Stimulated activated effector memory CD8-positive, alpha-beta T cell treated with anti-CD3 and anti-CD28 coated beads, Interleukin-12 subunit alpha, Interleukin-12 subunit beta, amount 100 ng/mL, for 72 hours (primary cell): Measurements from ENCODE around the gene NBPF1.
"Not testable (repeated sequence)": the region's sequence is repeated elsewhere in the genome, so short reads cannot be mapped to it uniquely, and the experiment has no call there.

Experiments
- ATAC-seq: fragments of 150-1000 bp; cut with Tn5 transposase; 2 replicates; pipeline ENCODE4 v1.10.0; 2021
- DNase-seq, 2 donors: peaks; one replicate each; pipeline ENCODE4 v3.0.0; 2021 to 2022; ENCODE audit warnings: low spot score in 2 of 2
- H3K27ac Mint-ChIP-seq: one replicate; pipeline ENCODE4 v1.8.0; 2022; ENCODE audit warnings: mild to moderate bottlenecking, mixed read lengths
- H3K36me3 Mint-ChIP-seq: one replicate; pipeline ENCODE4 v1.8.0; 2022; ENCODE audit warnings: mild to moderate bottlenecking, mixed read lengths
- H3K4me1 Mint-ChIP-seq: one replicate; pipeline ENCODE4 v1.8.0; 2022; ENCODE audit warnings: mixed read lengths
- H3K4me3 Mint-ChIP-seq: one replicate; pipeline ENCODE4 v1.8.0; 2022; ENCODE audit warnings: mild to moderate bottlenecking, mixed read lengths
- H3K9me3 Mint-ChIP-seq: one replicate; pipeline ENCODE4 v1.8.0; 2022; ENCODE audit warnings: mixed read lengths

Gene NBPF1

DNA sequence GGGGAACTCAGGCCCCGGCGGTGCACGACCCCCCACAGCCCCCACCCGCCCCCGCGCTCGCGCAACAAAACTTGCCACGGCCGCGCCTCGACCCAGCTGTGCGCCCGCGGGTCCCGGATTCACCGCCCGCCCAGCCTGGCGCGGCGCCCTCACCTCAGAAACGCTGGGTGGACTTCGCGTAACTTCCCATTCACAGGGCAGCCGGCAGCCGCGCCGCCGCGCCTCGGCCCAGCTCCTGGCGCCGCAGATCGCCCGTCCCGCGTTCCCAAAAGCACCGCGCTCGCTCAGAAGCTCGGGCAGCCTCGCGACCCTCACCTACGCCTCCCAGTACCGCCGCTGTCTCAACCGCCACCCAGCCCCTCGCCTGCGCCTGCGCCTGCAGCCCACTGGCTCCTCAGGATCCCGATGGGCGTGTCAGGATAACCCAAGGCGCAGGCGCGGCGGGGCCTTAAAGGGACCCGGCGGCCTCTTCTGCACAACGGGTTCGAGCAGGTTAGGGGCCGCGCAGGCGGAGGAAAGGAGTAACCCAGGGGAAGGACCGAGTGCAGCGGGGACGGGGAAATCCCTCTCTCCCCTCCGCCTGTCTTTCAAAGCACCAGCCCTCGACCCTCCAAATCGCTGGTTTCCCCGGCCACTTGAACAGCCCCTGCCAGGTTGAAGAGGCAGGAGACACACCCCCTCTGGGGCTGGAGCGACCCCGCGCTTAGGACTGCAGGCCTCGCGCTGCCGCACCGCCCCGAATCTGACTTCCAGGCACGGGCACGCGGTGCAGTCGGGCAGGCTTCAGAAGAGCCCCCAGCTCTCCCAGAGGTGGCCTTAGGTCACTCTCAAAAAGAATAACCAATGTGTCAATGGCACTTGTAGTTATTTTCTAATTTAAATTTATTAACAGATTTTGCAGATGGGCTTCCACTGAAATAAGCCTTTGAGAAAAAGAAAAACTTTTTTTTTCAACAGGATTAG lies at the start of gene NBPF1:
TSS of gene NBPF1 (minus strand) at position 380 of the 963 bp plus-strand sequence.
- H3K9me3 Mint-ChIP-seq = no peaks in the 10 kb centered on the region
- no peaks in the 10 kb centered on the region for H3K4me1 Mint-ChIP-seq

DNA sequence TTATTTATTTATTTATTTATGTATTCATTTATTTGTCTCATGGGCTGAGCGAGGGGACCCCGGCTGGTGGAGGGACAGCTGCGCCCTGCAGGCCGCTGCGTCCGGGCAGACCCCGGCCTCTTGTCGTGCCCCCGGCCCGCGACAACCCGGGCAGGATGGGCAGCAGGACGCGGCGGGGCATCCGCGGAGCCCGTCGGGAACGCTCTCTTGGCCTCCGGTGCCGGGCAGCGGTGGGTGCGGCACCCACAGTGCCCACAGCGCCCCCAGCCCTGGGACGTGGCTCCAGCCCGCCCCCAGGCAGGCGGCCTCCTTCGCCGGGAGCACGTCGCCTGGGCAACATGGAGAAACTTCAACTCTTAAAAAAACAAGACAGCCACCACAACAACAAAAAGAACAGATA lies 44.9 kb upstream of the NBPF1 start:
- H3K36me3 Mint-ChIP-seq, ATAC-seq, H3K4me3 Mint-ChIP-seq, H3K27ac Mint-ChIP-seq, DNase-seq, H3K9me3 Mint-ChIP-seq, H3K4me1 Mint-ChIP-seq: not testable (repeated sequence)

More for the DNA sequence above, at the start of gene NBPF1:
- ATAC-seq (peak; percentile 95), DNase-seq (peak; percentile 95 to 98)
- no peak within 1 kb of the TSS for H3K27ac Mint-ChIP-seq
- H3K36me3 Mint-ChIP-seq = no peaks in the 10 kb centered on the region
- no peak within 1 kb of the TSS for H3K4me3 Mint-ChIP-seq

DNA sequence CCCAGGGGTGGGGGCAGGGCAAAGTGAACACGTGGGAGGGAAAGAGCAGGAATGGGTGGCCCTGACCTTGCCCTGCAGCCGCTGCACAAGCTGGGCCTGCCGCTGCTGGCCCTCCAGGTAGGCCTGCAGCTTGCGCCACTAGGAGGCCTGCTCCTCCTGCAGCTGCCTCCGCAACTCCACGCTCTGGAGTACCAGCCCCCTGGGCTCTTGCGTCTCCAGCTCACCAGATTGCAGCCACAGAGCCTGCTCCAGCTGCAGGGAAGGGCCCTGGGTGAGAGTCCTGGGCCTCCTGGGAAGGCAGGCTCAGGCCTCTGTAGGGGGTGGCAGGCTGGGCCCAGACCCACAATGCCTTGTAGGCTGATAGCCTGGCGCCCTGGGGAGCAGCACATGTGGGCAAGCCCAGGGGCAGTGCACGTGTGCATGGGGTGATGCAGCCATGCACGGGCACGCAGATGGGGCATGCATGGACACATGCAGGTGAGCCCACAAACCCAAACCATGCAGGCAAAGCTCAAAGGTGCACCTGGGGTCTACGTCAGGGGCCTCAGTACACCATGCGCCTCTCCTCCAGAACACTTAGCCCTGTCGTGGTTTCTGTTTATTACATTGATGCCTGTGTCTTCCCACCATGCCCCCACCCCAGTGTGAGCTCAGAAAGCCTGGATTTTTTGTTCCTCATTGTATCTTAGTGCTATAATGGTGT lies 43.8 kb upstream of the NBPF1 start:
- H3K4me3 Mint-ChIP-seq, H3K9me3 Mint-ChIP-seq, H3K4me1 Mint-ChIP-seq, H3K27ac Mint-ChIP-seq, DNase-seq, H3K36me3 Mint-ChIP-seq: not testable (repeated sequence)
- peak; percentile 49 for ATAC-seq

DNA sequence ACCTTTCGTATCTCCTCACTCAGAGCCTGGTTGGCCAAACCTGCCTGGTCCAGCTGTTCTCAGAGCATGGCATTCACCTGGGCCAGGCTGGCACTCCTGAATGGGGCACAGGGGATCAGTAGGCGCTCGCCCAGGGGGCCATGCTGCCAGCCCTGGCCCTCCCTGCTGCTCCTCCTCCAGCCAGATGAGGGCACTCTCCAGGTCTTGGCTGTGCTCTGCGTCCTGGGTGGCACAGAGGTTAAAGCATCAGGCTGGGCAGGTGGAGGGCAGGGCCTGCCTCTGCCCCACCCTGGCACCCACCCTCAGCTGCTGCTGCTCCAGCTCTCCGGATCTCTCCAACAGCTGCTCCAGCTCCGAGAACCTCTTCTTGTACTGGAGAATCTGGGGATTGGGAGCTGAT lies 43.2 kb upstream of the NBPF1 start:
- DNase-seq, H3K27ac Mint-ChIP-seq, H3K4me1 Mint-ChIP-seq, H3K4me3 Mint-ChIP-seq, H3K36me3 Mint-ChIP-seq, H3K9me3 Mint-ChIP-seq: not testable (repeated sequence)
- peak; percentile 86 for ATAC-seq

DNA sequence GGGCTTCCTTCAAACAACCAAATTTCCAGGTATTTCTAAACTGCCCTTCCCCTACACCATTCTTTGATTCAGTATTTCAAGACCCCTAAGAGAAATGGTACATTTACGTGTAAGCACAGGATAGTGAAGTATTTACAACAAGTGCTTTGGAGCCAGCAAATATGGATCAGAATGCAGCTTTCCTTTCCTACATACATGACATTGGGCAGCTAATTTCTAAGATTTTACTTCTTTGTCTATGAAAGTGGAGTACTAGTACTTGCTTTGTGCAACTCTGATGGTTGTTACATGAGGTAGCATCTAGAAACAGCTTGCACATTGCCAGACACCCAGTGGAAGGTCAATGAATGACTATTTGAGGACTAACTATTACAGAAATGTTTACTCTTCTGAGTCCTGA lies 38.2 kb upstream of the NBPF1 start:
- H3K27ac Mint-ChIP-seq, H3K36me3 Mint-ChIP-seq, H3K4me1 Mint-ChIP-seq, H3K4me3 Mint-ChIP-seq, ATAC-seq, H3K9me3 Mint-ChIP-seq: not testable (repeated sequence)
- peak; percentile 1 to 49 for DNase-seq

DNA sequence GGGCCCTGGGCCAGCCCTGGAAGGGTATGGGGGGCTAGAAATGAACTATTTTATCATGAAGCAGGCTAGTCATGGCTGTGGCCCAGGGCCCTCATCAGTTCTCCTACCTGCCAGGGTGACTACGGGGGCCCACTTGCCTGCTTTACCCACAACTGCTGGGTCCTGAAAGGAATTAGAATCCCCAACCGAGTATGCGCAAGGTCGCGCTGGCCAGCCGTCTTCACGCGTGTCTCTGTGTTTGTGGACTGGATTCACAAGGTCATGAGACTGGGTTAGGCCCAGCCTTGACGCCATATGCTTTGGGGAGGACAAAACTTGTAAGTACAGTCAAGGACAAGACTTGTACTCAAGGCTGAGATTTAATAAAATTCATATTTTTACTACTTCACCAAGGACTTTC lies 36.6 kb upstream of the NBPF1 start:
- DNase-seq = peak in 1 of 2 donors; percentile 47
- ATAC-seq, H3K4me3 Mint-ChIP-seq, H3K4me1 Mint-ChIP-seq, H3K27ac Mint-ChIP-seq, H3K9me3 Mint-ChIP-seq, H3K36me3 Mint-ChIP-seq: not testable (repeated sequence)

DNA sequence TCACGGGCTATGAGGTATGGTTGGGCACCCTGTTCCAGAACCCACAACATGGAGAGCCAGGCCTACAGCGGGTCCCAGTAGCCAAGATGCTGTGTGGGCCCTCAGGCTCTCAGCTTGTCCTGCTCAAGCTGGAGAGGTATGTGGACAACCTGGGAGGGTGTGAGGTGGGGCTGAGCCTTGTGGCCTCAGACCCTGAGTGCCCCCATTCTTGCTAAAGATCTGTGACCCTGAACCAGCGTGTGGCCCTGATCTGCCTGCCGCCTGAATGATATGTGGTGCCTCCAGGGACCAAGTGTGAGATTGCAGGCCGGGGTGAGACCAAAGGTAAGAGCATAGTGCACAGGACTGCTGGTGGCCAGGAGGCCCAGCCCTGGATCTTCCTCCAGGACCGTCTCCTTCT lies 36.0 kb upstream of the NBPF1 start:
- H3K4me1 Mint-ChIP-seq, H3K4me3 Mint-ChIP-seq, ATAC-seq, H3K9me3 Mint-ChIP-seq, H3K36me3 Mint-ChIP-seq, H3K27ac Mint-ChIP-seq: not testable (repeated sequence)
- peak in 1 of 2 donors; percentile 53 for DNase-seq

DNA sequence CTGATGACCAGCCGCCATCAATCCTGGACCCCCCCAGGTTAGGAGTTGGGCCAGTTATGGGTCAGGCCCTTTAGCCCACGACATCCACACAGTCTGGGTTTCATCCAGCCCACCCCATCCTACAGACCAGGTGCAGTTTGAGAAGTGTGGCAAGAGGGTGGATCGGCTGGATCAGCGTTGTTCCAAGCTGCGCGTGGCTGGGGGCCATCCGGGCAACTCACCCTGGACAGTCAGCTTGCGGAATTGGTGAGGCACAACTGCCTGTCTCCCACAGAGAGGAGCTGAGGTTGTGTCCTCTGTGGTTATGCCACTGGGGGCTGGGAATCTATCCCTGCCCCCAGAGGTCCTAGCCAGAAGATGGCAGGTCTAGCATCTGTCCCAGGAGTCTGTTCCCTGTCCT lies 35.4 kb upstream of the NBPF1 start:
- not testable (repeated sequence) for H3K36me3 Mint-ChIP-seq, ATAC-seq, H3K9me3 Mint-ChIP-seq, H3K27ac Mint-ChIP-seq, H3K4me3 Mint-ChIP-seq, H3K4me1 Mint-ChIP-seq
- peak in 1 of 2 donors; percentile 51 for DNase-seq

DNA sequence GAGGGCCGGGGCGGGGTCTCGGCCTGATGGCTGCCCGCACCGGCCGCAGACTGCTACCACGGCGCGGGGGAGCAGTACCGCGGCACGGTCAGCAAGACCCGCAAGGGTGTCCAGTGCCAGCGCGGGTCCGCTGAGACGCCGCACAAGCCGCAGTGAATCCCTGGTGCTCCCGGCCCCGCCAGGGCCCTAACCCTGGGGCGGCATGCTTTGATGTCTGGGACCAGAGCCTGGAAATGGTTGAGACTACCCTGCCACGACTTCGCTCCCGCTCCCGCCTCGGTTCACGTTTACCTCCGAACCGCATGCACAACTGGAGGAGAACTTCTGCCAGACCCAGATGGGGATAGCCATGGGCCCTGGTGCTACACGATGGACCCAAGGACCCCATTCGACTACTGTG lies 34.9 kb upstream of the NBPF1 start:
- ATAC-seq, DNase-seq, H3K27ac Mint-ChIP-seq, H3K9me3 Mint-ChIP-seq, H3K4me1 Mint-ChIP-seq, H3K36me3 Mint-ChIP-seq: not testable (repeated sequence)
- H3K4me3 Mint-ChIP-seq = peak overlapping the region; percentile 20

DNA sequence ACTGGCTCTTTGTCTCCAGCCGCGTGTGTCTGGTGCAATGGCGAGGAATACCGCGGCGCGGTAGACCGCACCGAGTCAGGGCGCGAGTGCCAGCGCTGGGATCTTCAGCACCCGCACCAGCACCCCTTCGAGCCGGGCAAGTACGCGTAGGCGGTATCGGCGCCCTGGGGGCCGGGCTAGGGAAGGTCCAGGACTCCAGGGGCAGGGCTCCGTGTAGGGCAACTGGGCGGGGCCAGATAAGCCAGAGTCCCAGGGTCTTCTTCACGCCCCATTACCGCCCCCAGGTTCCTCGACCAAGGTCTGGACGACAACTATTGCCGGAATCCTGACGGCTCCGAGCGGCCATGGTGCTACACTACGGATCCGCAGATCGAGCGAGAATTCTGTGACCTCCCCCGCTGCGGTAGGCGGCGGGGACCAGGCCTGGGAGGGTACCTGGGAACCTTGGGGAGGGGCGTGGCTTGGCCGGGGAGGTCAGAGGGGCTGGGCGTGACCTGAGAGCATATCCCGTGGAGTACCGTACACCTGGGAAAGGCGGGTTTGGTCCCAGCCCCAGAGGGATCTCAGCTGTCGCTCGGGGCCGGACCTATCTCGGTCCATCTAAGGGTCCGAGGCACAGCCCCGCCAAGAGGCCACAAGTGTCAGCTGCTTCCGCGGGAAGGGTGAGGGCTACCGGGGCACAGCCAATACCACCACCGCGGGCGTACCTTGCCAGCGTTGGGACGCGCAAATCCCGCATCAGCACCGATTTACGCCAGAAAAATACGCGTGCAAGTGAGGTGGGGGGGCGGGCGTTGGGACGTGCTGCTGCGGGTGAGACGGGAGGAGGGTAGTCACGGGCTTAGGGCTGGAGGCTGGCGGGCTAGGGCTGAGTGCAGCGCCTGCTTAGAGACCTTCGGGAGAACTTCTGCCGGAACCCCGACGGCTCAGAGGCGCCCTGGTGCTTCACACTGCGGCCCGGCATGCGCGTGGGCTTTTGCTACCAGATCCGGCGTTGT lies 34.1 kb upstream of the NBPF1 start:
- peak; percentile 4 for ATAC-seq
- H3K9me3 Mint-ChIP-seq, H3K4me1 Mint-ChIP-seq, H3K36me3 Mint-ChIP-seq, H3K27ac Mint-ChIP-seq: not testable (repeated sequence)
- peak overlapping the region; percentile 20 for H3K4me3 Mint-ChIP-seq
- peak in 1 of 2 donors; percentile 62 for DNase-seq

DNA sequence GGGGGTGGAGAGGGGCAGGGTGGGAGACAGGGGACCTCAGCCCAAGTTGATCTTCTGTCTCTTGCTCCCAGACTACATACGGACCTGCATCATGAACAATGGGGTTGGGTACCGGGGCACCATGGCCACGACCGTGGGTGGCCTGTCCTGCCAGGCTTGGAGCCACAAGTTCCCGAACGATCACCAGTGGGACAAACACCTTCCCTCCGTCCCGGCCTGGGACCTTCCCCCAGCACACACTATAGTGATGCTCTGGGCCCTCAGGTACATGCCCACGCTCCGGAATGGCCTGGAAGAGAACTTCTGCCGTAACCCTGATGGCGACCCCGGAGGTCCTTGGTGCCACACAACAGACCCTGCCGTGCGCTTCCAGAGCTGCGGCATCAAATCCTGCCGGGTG lies 33.4 kb upstream of the NBPF1 start:
- not testable (repeated sequence) for ATAC-seq, H3K4me3 Mint-ChIP-seq, H3K4me1 Mint-ChIP-seq, H3K36me3 Mint-ChIP-seq, H3K9me3 Mint-ChIP-seq, DNase-seq, H3K27ac Mint-ChIP-seq

DNA sequence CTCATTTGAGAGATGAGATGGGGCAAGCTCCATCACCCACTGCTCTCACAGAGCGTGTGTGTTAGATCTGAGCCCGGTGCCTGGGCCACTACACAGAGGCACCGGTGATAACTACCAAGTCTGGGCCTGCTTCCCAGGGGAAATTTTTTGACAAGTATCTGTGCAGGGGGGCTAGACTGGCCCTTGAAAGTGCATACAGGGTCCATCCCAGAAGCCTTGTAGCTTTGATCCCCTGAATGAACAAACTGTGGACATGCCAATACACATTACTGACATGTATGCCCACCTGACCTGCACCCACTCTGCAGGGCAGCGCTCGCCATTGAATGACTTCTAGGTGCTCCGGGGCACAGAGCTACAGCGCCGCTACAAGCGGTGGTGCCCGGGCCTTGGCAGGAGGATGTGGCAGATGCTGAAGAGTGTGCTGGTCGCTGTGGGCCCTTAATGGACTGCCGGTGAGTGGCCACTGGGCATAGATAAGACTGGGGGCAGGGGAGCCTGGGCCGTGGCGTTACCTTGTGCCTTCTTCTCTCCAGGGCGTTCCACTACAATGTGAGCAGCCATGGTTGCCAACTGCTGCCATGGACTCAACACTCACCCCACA lies 32.8 kb upstream of the NBPF1 start:
- peak in 1 of 2 donors; percentile 57 for DNase-seq
- not testable (repeated sequence) for H3K4me1 Mint-ChIP-seq, H3K27ac Mint-ChIP-seq, H3K36me3 Mint-ChIP-seq, ATAC-seq, H3K9me3 Mint-ChIP-seq, H3K4me3 Mint-ChIP-seq

DNA sequence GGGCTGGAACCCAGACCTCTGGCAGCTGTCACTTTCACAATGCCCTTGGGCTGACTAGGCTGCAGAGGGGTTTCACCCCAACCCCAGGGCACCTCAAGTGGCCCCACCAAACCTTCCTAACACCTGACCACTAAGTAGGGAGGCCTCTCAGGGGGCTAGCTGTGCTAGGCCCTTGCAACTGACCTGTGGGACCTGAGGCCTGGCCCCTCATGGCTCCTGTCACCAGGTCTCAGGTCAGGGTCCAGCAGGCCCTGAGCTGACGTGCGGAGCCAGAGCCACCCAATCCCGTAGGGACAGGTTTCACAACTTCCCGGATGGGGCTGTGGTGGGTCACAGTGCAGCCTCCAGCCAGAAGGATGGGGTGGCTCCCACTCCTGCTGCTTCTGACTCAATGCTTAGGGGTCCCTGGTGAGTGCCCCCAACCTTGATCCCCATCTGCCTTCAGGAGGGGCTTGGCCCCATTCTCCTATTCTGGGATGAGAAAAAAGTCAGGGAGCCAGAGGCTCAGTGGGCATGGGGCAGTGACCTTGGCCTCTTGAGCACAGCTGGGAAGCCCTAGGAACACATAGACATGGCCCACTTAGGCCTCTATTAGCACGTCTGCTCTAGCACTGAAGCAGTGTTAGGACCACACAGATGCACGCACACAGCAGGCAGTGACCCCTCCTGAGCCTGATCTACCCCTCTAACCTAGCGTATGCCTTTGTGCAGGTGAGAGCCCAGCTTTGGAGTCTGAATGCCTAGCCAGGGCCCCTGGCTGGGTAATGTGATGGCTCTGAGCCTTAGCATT lies 32.1 kb upstream of the NBPF1 start:
- not testable (repeated sequence) for ATAC-seq, H3K4me3 Mint-ChIP-seq, H3K27ac Mint-ChIP-seq, H3K9me3 Mint-ChIP-seq, H3K4me1 Mint-ChIP-seq, H3K36me3 Mint-ChIP-seq
- DNase-seq = peak in 1 of 2 donors; percentile 75
